GM21825 (cell line): Measurements from ENCODE around the gene EVL.

Experiments
- ATAC-seq: cut with Tn5 transposase; IDR thresholded peaks from one replicate; pipeline ENCODE4 v1.9.1; 2021; ENCODE audit warnings: mild to moderate bottlenecking, moderate library complexity; ENCODE audit not compliant: unreplicated experiment

Gene EVL

DNA sequence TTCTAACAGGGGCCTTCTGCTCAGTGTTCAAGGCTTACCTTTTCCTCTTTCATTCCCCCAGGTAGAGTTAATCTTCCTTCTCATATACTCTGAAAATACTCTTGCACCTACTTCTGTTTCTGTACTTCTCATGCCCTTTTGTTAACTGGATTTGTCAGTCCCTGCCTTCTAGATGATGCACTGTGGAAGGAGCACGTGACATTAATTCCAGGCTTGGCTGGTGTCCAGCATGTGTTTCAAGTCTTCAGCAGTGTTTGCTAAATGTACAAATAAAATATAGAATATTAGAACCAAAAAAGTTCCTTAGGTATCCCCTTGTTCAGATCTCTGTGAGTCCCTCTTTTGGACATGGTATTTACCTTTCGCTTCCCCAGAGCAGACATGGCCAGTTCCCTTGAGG is 27.9 kb upstream of the EVL start:
- ATAC-seq, result no peak

DNA sequence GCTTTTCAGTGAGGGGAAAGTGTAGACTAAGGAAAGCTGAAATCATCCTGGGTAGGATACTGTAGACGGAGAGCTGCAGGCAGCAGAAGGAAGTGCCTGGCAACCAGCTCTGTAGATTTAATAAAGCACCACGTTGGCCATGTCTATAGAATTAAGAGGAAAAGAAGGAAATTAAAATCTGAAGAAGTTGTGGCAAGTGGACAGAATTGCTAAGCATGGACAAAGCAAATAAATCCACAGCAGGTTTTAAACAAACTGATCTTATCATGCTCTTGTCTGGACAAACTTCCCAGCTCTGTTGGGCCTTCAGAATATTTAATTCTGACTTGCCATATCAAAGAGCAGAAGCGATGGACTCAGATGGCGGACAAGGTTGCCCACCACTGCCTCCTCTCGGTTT is 27.2 kb upstream of the EVL start:
- no peak for ATAC-seq

DNA sequence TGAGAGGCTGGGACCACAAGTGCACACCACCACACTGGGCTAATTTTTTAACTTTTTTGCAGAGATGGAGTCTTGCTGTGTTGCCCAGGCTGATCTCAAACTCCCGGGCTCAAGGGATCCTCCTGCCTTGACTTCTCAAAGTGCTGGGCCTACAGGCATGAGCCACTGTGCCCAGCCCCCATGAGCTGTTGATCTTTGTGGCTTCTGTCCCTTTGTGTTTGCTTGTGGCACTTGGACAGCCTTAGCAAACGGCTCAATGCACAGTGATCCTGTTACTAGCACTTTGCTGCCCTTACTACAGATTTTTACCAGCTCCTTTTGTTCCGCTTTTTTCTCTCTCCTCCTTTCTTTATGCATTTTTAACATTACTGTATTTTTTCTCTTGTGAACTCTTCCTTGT is 25.3 kb upstream of the EVL start:
- no peak for ATAC-seq

DNA sequence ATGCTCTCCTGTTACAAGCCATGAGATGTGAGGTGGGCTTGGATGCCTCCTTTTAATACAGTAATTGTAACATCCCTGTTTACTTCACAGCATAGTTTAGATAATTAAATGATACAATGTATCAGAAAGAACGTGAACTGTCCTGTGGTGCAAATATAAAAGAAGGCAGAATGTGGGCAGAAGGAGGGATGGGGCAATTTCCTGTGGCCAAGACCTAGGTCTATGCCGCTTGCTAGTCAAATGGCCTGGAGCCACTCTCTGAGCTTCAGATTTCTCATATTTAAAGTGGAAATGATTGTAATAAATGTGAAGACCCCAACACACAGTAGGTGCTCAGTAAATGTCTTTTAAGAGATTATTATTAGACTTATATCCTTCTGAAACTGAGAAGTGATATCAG is 24.0 kb upstream of the EVL start:
- no peak for ATAC-seq

DNA sequence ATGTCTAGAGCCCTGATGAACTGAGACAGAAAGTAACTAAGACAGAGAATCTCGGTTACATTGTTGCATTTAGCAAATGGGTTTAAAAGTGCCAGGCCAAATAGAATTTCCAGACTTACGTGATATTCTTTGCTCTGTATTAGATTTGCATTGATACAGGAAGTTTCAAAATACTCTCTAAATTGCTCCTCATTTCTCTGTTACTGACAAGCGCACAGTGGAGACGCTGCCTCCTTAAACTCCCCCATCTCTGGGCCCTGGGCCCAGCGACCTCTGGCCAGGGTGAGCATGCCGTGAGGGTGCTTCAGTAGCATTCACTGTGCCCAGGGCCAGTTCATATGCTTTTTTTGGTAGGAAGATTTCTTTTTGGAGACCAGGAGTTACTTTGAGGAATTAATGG is 22.9 kb upstream of the EVL start:
- no peak for ATAC-seq

DNA sequence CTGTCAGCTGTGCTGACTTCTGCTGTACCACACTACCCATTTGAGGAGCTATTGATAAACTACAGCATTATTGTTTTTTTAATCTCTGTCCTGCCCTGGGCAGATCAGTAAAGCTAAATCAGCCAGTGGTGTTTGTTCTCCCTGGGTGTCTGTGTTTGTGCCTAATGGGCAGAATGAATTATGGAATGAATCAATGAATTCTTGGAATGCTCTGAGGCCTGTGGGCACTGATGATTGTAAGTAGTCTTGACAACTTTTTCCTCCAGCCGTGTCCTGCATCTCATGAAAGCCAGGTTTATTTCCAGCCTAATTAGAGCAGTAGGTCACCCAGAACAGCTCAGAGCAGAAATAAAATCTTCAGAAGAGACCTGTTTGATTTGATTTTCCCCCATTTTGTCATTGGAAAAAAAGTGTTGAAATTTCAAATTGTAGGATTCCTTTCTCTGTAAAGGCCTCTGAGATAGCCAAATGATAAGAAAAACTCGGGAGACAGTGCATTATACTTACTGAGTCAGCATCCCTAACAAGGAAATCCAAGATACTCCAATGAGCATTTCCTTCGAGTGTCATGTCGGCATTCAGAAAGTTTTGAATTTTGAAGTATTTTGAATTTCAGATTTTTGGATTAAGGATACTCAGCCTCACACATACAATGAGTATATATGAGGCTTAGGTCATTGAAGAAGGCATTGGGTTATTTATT is 19.4 kb upstream of the EVL start:
- ATAC-seq, result no peak

DNA sequence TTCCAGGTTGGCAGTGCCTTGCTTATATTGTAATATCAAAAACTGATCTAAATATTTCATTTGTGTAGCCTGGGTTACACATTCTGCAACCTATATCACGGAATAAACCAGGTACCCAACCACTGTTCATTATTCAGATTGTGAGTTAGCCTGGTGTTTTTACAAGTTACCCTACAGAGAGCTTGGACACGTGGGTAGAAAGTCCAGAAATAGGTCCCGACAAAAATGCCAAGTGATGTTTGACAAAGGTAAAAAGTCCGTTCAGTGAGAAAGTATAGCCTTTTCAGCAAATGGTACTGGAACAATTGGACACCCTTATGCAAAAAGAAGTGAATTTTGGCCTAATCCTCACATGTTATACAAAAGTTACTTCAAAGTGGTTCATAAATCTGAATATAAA is 17.6 kb upstream of the EVL start:
- ATAC-seq, result no peak

DNA sequence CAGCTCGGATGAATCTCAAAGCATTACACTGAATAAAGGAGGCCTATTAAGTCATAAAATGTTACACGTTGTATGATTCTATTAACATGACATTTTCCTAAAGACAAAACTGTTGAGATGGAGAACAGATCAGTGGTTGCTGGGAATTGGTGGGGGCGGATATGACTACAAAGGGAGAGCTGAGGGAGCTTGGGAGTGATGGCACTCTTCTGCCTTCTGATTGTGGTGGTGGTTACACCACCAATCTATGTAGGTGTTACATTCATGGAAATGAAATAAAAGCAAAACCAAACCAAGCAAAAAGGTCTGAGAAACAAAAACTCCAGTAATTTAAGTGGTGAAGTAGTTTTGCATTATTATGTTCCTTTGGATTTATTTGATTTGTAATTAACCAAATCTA is 16.4 kb upstream of the EVL start:
- no peak for ATAC-seq

DNA sequence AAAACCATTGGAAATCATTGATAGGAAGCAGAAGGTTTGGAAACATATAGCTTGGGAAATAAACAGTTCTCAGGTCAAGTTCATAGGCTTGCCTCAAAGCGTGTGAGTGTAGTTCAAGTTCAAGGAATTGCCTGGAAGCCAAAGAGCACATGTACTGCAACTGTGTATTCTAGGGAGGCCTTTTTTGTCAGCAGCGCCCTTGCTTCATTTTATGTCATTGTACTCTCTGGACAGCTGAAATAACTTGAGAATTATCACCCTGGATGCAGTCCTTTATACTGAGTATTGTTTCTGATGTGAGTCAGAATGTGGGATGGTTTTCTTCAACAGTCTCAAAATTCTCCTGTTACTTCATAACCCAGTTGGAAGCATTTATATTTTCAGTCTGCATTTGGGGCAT is 16.0 kb upstream of the EVL start:
- ATAC-seq, result no peak

DNA sequence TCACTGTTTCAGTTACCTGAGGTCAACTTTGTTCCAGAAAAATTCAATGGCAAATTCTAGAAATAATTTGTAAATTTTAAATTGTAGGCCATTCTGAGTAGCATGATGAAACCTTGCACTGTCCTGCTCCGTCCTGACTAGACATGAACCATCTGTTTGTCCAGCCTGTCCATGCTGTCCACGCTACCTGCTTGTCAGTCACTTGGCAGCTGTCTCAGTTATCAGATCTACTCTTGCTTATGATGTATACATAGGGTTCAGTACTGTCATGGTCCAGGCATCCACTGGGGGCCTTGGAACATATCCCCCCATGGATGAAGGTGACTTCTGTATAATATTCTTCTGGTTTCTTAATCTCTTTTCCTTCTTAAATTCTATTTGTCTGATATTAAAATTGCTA is 14.1 kb upstream of the EVL start:
- no peak for ATAC-seq

DNA sequence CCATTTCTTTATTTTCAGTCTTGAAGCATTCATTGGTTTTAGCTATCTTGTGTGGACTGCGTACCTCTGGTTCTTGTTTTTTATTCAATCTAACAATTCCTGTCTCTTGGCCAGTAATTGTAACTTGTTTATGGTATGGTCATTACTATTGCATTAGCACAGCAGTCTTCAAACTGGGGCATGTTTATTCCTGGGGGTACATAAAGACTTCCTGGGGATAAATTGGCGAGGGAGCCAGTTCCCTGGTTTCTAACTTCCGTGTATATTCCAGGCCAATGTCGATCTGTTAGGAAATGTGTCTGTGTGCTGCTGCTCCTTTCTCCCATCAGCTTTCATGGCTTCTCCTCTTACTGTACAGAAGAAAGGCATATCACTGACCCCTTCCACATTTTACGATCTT is 13.7 kb upstream of the EVL start:
- no peak for ATAC-seq

DNA sequence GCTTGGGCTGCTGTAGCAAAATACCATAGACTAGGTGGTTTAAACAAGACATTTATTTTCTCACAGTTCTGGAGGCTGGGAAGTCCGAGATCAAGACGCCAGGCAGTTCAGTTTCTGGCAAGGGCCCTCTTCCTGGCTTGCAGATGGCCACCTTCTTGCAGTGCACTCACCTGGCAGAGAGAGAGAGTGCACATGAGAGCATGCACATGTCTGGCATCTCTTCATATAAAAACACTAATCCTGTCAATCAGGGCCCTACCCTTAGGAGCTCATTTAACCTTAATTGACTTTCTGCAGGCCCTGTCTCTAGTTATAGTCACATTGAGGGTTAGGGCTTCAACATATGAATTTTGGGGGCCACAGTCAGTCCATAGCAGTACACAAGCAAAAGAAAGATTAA is 12.4 kb upstream of the EVL start:
- ATAC-seq, result no peak

DNA sequence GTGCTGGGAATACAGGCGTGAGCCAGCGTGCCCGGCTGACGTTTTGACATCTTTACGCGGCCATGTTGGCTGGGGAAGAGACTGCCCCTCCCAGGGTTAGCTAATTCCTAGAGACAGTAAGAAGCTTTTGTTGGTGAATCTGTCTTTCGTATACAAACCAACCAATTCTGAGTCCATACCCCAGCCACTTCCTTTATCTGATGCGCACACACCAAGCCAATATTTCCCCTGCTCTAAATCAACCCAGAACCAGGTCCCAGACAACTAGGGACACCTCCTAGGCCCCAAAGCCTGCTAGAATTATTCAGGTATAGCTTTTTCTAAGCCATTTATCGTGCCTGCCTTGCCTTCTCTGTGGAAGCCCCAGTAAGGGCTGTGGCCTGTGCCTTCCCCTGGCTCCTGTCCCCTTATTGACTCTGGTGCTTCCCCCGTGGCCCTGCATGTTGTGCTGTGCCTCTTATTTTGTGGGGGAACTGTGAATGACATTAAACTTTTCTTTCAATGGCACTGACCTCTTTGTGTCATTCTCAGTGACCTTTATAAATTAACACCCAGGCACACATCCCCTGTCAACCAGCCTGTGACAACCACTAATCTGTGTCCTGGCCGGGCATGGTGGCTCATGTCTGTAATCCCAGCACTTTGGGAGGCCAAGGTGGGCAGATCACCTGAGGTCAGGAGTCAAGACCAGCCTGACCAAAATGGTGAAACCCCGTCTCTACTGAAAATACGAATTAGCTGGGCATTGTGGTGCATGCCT is 10.7 kb upstream of the EVL start:
- no peak for ATAC-seq

DNA sequence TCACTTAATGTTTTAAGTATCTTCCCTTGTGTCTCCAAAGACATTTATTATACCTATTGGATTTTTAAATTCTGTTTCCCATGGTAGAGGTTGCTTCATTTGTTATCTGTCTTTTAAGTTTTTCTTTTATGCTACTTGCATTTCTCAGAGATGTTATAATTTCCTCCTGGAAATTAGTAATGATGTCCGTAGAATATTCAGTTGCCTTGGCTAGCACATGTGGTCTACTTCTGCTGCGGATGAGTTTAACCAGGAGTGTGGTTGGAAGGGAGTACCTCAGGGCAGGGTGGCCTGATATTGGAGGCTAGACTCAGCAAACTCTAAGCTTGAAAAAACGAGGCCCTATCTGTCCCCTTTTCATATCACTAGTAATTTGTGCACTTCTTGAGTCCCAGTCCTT is 8.8 kb upstream of the EVL start:
- no peak for ATAC-seq

DNA sequence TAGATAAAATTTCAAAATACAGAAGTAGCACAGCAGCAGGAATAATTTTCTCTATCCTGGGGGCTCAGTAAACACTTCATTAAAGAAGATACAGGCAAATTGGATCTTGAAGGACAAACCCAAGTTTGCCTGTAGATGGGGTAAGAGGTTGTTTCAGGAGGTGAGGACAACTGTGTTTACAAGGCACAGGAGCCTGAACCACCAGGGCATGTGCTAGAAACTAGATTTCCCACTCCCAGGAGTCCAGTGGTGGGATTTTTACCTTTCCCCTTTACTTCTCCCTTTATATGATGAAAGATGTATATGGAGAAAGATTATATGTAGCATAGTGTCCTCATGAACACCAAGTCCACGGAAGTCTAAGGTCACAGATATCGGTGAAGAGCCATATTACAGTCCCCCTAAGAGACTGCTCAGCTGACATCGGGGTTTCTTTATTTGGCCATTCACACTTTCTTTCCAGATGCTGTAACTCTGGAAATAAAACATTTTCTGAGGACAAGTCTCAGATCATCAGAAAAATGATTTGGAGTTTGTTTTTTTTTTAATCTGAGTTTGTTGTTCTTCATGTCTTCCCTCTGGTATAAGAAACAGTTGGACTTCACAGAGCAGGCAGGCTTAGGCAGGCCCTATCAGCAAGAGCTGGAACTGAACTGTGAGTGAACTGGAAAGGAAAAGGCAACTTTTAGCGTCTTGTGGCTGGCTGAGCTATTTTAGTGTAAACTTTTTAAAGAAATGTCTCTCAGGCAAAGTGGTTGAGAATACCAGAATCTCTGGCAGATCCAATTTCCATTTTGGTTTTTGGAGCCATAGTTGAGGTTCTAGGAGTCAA is 8.0 kb upstream of the EVL start:
- no peak for ATAC-seq

DNA sequence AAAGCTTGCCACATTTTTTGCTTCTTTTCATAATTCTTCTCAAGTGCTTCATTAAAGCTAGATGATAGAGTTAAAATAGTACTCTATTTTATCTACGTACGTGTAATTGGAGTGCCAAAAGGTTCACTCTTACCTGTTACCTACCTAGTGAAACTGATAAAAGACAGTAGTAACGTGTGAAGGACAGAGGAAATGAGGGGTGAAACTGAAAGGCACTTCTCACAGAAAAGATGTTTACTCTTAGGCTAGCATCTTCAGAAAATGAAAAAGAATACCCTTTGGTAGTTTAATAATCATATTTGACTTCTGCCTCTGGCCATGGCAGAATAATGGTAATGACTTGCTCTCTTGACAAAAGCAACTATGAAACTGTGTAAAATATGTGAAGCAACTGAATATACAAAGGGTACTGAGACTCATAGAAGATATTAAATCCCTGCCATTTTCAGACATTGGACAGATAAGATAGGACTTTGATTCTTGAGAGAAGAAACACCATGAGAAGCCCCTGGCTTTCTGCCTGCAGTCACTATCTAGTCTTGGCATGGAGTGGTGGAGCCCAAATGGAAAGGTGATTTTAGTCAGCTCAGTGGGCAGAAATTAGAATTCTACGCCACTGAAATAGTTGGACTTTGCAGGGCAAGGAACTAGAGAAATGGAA is 6.3 kb upstream of the EVL start:
- peak; percentile 72 for ATAC-seq

DNA sequence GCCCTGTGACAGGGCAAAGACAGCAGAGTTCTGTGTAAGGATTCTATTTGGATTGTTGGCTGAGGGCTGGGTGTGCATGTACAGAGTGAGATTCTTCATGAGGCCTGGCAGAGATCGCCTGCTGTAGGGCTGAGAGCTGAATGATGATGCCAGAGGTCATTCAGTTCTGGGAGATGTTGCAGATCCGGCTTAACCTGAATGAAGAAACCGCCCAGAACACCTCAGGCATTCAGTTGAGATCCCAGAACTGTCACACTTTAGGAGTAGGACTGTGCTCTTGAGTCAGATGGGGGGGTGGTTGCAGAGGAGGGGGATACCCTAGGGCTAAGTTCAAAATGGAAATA is 5.8 kb upstream of the EVL start:
- no peak for ATAC-seq

DNA sequence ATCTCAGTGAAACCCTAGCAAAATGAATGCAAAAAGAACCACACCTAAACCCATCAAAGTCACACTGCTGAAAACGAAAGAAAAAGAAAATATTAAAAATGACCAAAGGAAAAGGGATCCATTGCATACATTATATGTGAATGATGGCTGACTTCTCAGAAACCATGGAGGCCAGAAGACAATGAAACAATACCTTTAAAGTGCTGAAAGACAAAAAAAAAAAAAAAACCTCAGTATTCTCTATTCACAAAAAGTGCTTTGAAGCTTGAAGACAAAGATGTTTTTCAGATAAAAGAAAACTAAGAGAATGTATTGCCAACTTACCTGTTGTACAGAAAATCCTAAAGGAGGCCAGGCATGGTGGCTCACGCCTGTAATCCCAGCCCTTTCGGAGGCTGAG is 4.5 kb upstream of the EVL start:
- no peak for ATAC-seq

DNA sequence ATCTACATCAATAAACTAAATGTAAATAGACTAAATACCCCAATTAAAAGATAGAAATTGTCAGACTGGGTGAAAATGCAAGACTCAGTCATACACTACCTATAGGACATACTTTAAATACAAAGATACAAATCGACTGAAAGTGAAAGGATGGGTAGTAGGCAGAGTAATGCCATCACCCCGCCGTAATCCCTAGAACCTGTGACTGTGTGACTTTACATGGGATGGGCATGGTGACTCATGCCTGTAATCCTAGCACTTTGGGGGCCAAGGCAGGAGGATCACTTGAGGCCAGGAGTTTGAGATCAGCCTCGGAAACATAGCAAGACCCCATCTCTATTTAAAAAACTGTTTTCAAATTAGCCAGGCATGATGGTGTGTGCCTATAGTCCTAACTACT is 2.6 kb upstream of the EVL start:
- no peak for ATAC-seq

DNA sequence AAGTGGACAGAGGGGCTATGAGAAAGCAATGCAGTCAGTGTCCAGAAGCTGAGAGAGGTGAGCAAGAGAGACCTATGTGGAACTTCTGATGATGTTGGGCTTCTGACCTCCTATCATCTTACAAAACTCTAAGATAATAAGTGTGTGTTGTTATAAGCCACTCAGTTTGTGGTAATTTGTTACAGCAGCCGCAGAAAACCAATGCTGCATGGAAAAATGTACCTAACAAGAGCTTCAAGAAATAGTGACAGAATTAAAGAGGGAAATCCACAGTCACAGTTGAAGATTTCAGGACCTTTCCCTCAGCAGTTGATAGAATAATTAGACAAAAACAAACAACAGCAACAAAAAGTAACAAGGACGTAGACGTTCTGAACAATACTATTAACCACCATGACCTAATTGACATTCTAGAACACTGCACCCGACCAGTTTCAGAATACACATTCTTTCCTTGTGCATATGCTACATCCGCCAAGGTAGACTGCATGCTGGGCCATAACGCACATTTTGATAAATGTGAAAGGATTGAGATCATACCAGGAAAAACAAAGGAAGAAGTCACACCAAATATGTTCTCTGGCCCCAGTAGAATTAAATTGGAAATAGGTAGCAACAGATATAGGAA is 1.8 kb upstream of the EVL start:
- no peak for ATAC-seq
